HG03196 (cell line): Measurements from ENCODE around the gene MKRN2.
"Not testable (repeated sequence)": the region's sequence is repeated elsewhere in the genome, so short reads cannot be mapped to it uniquely, and the experiment has no call there.

ENCODE experiments used
- ATAC-seq: cut with Tn5 transposase; IDR thresholded peaks from one replicate; pipeline ENCODE4 v1.9.1; 2021; ENCODE audit not compliant: unreplicated experiment

Gene MKRN2

DNA sequence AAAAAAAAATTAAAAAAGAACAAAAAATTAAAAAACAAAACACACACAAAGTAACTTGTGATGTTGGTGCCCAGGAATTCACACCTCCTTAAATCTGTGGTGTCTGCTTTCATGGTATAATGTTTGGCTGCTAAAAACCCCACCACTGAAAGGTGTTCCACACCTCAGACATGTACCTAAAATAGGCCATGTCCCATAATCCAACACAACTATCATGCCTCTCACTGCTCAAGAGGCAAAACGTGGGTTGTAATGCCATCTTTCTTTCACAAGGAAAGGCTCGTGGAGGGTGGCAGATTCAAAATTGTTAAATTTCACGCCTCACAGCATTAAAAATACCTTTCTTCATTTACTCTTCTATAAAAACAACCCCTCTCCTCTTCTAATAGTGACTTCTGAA is 29.5 kb downstream of the MKRN2 start:
- ATAC-seq: no peak

DNA sequence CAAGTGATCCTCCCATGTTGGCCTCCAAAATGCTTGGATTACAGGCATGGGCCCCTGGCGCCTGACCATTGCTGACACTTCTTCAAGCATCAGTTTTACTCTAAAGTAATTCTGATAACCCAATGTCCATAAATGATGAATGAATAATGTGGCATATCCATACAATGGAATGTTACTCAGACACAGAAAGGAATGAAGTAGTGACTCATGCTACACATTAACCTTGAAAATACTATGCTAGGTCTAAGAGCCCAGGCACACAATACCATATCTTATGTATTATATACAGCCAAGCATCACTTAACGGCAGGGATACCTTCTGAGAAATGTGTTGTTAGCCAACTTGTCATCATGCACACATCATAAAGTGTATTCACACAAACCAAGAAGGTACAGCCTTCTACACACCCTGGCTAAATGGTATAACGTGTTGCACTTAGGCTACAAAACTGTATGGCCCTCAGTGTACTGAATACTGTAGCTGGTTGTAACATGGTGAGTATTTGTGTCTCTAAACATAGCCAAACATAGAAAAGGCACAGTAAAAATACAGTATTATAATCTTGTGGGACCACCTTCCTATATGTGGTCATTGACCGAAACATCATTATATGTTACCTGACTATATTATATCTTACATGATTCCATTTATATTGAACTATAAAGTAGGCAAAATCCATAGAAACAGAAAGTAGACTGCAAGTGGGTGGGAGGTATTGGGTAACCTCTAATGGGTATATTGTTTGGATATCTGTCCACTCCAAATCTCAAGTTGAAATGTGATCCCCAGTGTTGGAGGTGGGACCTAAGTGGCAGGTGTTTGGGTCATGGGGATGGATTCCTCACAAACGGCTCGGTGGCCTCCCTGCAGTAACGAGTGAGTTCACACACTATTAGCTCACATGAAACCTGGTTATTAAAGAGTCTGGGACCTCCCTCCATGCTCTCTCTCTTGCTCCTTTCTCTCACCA is 31.4 kb downstream of the MKRN2 start:
- no peak for ATAC-seq

DNA sequence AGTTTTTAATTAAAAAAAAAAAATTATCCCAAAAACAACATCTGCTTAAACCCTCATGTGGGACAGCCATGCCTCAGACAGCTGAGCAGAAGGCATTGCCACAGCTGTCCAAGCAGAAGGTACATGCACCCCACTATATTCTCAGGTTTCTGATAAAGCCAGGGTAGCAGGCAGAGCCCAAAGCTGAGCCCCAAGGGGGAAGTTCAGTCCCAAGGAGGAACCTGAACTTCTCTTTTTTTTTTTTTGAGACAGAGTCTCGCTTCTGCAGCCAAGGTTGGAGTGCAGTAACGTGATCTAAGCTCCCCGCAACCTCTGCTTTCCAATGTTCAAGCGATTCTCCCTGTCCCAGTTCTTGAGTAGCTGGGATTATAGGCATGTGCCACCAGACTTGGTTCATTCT is 33.2 kb downstream of the MKRN2 start:
- ATAC-seq: no peak

DNA sequence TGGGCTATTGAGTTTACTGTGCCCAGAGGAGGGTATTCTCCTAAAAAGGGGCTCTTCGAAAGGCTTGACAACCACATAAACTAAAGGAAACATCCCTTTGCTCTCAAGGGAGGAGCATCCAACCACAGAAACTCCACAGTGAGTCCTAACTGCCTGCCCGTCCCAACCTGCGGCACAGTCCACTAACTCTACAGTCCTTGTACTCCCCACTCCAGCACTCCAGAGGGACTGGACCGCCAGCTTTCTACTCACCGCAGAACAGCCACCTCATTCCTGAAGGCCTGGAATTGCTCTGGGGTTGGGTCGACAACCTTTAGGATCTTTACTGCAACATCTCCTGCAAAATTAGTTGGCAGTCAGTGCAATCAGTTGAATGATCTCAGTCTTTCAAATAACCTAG is 34.6 kb downstream of the MKRN2 start:
- ATAC-seq: no peak

DNA sequence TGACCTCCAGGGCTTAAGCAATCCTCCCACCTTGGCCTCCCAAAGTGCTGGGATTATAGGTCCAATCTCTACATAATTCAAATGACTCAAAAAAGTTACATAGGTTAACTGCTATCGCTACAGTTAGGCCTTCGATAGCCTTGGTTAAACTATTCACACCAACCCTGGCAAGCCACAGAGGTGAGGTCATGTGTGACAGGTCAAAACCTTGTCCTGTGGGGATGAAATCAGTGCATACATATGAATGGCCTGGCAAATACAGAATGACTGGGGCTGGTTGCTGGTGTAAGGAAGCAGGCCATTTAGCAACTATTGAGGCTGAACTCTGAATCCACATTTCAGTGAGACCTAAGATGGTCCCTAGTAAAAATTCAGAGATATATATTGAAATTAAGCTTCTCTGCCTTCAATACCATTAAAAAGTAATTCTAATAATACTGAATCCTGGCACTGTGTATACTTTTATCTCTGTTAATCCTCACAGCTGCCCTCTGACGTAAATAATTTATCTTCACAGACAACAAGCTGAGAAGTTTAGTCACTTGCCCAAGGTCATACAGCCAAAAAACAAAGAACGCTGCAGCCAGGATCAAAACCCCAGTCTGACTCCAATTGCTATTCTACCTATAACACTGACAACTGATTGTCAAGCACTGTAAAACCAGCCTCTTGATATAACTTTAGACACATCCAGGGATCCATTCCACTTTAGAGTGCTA is 35.3 kb downstream of the MKRN2 start:
- ATAC-seq: no peak

DNA sequence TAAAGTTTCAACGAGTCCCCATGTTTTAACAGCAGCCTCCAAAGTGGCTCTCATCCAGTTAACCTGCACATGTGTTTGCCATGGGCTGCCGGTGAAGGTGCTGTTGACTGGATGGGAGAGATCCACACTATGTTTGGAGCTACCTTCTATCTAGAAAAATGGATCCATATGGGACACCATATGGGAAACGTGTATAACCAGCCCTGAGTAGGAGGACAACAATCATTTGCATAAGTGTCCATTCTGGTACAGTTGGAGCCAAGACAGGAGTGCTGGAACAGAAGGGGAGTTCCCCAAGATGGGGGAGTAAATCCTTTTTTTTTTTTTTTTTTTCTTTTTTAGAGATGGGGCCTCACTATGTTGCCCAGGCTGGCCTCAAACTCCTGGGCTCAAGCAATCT is 36.6 kb downstream of the MKRN2 start:
- ATAC-seq: no peak

DNA sequence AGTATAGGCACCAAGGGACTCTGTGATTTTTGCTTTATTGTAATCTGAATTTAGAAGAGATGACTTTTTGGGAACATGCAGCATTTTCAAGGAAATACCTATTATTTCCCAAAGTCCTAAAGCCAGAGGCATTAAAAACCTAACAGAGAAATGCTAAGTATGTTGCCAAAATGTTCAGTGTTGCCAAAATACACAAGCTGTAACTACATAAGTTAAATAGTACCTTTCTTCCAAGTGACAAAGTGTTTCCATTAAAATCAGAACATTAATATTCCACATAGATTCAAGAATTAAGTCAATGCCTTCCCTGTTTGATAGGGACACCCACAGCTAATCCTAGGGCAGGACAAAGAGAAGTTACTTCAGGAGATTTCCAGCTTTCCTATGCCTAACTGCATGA is 42.0 kb downstream of the MKRN2 start:
- no peak for ATAC-seq

DNA sequence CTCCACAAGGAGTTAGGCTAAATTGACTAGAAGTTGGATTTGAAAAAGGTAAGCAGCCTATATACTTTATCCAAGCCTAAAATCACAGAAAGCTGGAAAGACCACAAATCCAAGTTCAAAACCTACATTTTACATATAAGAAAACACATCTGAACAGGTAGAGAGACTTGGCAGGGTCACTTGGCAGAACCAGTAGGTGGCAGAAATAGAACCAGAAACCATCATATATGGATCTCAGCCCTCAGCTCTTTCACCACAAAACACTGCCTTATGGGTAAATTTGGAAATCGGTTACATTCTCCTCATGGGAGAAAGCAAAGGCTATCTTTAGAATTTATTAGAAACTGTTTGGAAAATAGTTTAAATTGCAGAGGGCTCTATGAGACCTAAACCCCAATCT is 44.2 kb downstream of the MKRN2 start:
- ATAC-seq: no peak

DNA sequence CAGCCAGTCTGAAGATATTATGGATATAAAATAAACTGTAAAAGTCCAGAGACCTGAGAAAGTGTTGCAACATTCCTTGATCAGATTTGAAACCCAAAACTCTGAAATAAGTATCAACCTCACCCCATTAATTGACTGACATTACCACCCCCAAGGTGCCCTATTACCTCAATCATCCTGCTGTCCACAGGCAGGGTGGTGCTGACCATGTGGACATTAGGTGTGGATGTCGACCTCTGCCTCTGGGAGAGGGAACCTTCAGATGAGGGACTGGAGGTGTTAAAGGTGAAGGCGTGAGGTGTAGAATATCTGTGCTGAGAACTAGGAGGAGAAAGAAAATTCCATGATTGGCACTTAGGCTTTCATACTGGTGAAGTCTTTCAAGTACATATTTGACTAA is 47.1 kb downstream of the MKRN2 start:
- ATAC-seq: no peak

DNA sequence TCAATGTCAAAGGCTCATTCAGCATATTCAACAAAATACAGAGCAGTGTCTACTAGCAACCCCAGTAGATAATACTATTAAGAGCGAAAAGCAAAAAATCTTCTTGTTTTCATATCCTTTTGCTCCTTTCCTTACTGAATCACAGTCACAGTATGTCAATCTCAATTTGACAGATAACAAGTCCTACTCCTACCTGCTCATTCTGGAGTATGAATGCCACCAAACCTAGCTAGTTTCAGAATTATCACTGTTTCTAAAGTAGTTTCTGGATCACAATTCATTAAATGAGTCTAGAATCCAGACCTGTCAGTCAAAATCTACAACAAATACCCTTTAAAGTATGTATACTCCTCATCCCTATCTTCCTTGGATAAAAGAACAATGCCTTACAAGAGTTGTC is 51.5 kb downstream of the MKRN2 start:
- no peak for ATAC-seq

DNA sequence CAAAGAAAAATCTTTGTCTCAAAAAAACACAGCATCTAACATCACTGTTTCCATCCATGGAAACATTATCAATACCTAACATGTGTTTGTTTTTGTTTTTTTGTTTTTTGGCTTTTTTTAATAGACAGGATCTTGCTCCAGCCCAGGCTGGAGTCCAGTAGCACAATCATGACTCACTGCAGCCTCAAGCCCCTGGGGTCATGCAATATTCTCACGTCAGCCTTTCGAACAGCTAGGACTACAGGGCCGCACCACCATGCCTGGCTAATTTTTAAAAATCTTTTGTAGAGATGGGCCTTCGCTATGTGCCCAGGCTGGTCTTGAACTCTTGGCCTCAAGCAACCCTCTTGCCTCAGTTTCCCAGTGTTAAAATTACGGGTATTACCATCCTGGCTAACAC is 54.2 kb downstream of the MKRN2 start:
- no peak for ATAC-seq

DNA sequence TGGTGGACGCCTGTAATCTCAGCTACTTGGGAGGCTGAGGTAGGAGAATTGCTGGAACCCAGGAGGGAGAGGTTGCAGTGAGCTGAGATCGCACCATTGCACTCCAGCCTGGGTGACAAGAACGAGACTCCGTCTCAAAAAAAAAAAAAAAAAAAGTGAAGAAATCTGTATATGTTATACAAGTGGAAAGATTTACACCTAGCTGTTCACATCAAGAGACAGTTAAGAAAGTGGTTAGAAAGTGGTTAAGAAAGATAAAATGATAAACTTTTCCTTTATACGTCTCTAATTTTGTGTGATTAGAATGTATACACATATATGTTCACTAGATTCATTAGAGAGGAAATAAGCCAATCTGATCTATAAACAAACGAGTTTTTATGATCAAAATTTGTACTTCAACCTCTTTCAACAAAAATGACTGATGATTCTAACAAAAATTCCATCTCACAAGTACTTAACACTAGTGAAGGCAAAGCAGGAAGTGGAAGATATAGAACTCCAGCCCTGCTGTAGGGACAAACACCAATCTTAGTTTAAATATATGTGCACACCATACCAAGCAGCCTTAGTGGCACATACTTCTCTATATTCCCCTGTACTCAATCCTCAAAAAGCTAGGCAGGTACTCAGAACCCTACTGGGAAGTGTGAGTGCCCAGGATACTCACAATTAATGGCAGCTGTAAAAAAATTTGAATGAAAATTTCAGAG is 55.8 kb downstream of the MKRN2 start:
- no peak for ATAC-seq

DNA sequence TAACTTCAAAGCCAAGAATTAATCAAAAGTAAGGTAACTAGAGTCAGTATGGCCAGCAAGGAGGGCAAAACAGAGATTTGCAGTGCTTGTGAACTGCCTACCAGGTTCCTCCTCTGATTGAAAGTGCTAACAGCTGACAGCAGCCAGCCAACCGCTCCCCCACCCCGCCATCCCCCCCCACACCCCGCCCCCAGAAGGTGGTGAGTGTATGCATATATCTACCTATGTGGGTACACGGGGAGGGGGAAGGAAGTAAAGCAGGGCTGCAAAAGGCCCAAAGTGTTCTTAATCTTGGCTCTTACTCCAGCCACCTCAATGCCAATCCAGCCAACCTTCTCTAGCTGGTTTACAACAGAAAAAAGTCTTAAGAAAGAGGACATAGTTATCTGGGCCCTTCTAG is 56.4 kb downstream of the MKRN2 start:
- ATAC-seq: no peak

DNA sequence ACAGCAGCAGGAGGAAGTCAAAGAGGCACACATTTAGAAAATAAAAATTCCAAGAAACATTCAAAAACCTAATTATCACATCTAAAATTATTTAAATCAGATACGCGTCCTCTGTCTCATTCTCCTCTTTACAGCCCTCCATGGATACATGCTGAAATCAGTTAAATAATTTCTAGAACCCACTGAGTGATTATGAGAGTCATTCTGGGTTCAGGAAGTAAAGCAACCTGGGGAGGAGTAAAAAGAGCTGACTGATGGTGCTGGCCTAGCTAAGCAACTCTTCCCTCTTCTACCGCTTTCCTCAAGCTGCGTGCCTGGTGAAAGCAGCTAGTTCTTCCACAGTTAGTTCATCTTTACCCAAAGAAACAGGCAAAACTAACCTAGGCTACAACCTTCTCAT is 58.4 kb downstream of the MKRN2 start:
- ATAC-seq: no peak

DNA sequence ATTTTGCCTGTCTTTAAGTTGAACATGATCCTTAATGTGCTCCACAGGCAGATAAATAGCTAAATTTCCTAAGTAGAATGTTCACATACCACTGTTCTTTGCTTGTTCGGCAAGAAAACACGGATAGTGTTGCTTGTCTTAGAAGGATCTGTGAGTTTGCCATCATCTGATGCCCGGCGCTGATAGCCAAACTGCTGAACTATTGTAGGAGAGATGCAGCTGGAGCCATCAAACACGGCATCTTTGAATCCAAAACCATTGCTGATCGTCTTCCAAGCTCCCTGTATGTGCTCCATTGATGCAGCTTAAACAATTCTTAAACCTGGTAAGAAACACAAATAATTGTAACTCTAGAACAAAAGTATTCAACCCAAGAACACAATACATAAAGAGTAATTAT is 61.5 kb downstream of the MKRN2 start:
- no peak for ATAC-seq

DNA sequence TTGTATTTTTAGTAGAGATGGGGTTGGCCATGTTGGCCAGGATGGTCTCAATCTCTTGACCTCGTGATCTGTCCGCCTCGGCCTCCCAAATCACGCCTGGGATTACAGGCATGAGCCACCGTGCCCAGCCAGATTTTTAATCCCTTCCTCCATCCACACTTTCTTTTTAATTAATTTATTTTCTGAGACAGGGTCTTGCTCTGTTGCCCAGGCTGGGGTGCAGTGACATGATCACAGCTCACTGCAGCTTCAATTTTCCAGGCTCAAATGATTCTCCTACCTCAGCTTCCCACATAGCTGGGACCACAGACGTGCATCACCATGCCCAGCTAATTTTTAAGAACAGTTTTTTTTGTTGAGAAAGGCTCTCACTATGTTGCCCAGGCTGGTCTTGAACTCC is 63.4 kb downstream of the MKRN2 start:
- no peak for ATAC-seq

DNA sequence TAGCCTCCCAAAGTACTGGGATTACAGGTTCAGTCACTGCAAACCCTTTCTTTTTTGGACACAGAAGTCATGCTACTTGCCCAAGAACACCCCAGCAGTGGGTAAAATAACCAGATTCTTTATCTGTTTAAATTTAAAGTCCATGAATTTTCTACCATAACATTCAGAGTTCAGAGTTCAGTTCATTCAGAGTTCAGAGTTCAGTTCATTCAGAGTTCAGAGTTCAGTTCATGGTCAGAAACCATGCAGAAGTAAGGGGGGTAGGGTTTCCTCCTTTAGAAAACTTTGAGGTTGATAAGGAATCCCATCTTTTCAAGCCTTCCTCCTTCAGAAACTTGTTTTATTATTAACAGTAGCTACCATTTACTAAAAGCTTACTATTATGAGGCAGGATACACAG is 63.8 kb downstream of the MKRN2 start:
- no peak for ATAC-seq

DNA sequence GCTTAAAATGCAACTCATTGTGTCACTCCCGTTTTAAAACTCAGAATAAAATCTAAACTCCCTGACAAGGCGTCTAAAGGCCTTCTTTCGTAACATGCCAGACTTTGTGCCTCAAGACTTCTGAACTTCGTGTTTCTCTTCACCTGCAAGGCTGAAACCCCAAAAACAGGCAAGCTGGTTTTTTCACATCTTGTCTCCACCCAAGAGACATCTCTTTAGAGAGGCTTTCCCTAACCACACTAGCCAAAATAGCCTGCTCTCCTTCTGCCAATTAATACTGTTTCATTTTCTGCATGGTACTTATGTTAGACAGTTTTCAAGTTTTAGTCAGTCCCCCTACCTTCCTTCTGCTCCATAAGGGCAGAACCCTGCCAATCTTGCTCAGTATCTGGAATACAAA is 65.4 kb downstream of the MKRN2 start:
- no peak for ATAC-seq

DNA sequence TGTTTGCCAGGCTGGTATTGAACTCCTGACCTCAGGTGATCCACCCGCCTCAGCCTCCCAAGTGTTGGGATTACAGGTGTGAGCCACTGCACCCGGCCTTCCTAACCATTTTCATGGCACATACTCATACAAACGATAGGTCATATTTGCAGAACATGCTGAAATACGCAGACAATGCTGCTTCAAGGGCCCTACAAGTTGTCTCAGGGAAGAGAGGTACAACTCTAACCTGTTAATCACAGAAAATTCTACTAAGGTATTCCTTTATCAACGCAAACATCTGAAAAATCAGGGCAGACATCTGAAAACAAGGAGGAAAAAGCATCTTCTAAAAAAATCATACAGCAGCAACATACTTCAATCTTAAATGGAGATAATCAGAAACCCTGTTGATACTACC is 67.2 kb downstream of the MKRN2 start:
- ATAC-seq: no peak

DNA sequence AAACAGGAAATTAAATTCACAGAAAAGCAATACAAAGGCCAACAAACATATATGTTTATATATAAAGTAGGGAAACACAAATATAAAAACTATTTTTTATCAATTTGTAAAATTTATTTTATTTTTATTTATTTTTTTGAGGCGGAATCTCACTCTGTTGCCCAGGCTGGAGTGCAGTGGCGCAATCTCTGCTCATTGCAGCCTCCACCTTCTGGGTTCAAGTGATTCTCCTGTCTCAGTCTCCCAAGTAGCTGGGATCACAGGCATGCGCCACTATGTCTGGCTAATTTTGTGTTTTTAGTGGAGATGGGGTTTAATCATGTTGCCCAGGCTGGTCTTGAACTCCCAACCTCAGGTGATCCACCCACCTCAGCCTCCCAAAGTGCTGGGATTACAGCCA is 68.1 kb downstream of the MKRN2 start:
- ATAC-seq: not testable (repeated sequence)

DNA sequence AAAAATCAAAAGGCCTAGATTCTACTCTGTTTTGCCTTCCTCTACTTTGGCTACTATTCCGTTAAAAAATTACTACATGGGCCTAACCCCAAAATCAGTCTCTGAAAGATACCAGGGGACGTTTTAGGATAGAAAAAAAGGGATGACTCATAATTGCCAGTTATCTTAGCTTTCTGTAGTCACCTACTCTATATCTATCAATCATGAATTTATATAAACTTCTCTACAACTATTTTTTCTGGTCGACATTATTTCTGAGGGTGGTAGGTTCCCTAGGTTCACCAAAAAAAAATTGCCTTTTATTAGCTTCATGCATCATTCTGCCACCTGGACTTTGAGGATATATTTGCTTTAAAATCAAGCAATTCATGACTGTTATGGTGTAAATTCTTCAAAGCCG is 70.5 kb downstream of the MKRN2 start:
- no peak for ATAC-seq

DNA sequence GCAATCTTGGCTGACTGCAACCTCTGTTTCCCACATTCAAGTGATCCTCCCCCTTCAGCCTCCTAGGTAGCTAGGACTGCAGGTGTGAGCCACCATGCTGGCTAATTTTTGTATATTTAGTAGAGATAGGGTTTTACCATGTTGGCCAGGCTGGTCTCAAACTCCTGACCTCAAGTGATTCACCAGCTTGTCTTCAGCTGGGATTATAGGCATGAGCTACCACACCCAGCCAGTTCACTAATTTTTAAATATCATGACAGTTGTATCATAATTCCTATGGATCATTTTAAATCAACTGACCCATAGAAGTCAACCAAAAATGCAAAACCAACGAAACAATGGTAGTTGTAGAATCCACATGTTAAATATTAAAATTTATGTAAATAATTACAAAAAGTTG is 71.9 kb downstream of the MKRN2 start:
- no peak for ATAC-seq
